DOHH2 (cell line): ENCODE data around the gene ITPR2.

ENCODE experiments used
- H3F3A ChIP-seq: fragments of 200-600 bp; sonication (generic), shearing (Covaris generic); 2 replicates; pipeline ENCODE4 v1.6.0; 2016; ENCODE audit warnings: antibody characterized with exemption, mild to moderate bottlenecking; ENCODE audit not compliant: control insufficient read depth, insufficient read depth
- H3K27ac ChIP-seq: fragments of 200-600 bp; sonication (generic); 2 replicates; pipeline ENCODE4 v1.5.1; 2014; ENCODE audit warnings: low read depth, mild to moderate bottlenecking, low read length, moderate library complexity
- H3K27me3 ChIP-seq: fragments of 200-600 bp; sonication (generic); 2 replicates; pipeline ENCODE4 v1.6.1; 2014; ENCODE audit warnings: mild to moderate bottlenecking, low read length, mixed read lengths; ENCODE audit not compliant: control insufficient read depth
- H3K36me3 ChIP-seq: fragments of 200-600 bp; sonication (generic); 2 replicates; pipeline ENCODE4 v1.6.1; 2014; ENCODE audit warnings: mild to moderate bottlenecking, low read length, moderate library complexity, mixed read lengths; ENCODE audit not compliant: control insufficient read depth
- H3K4me1 ChIP-seq: fragments of 200-600 bp; sonication (generic); 2 replicates; pipeline ENCODE4 v1.6.1; 2014; ENCODE audit warnings: mild to moderate bottlenecking, low read length, mixed read lengths; ENCODE audit not compliant: control insufficient read depth
- H3K4me2 ChIP-seq: fragments of 200-600 bp; sonication (generic); 2 replicates; pipeline ENCODE4 v1.6.0; 2014; ENCODE audit warnings: mild to moderate bottlenecking, low read length, moderate library complexity
- H3K4me3 ChIP-seq: fragments of 200-600 bp; sonication (generic); 2 replicates; pipeline ENCODE4 v1.5.1; 2014; ENCODE audit warnings: mild to moderate bottlenecking, low read length, mixed read lengths
- H3K79me2 ChIP-seq: fragments of 200-600 bp; sonication (generic); 2 replicates; pipeline ENCODE4 v1.6.1; 2014; ENCODE audit warnings: mild to moderate bottlenecking, low read length, mixed read lengths; ENCODE audit not compliant: control insufficient read depth
- H3K9me2 ChIP-seq: fragments of 200-600 bp; sonication (generic); replicated peaks from 2 replicates; pipeline ENCODE4 v1.6.1; 2014; ENCODE audit warnings: mild to moderate bottlenecking, low read length, mixed read lengths; ENCODE audit not compliant: control insufficient read depth
- H3K9me3 ChIP-seq: fragments of 200-600 bp; sonication (generic); 2 replicates; pipeline ENCODE4 v1.6.1; 2014; ENCODE audit warnings: antibody characterized with exemption, low read length, mixed read lengths; ENCODE audit not compliant: control insufficient read depth, insufficient read depth
- H4K20me1 ChIP-seq: fragments of 200-600 bp; sonication (generic); 2 replicates; pipeline ENCODE4 v1.6.0; 2014; ENCODE audit warnings: low read depth, mild to moderate bottlenecking, antibody characterized with exemption, low read length, moderate library complexity; ENCODE audit not compliant: control insufficient read depth, insufficient read depth
- CTCF ChIP-seq: fragments of 200-600 bp; sonication (generic); IDR thresholded peaks from one replicate; pipeline ENCODE4 v1.5.1; 2014; ENCODE audit warnings: antibody characterized with exemption, mild to moderate bottlenecking, low read depth, low read length; ENCODE audit not compliant: poor library complexity, severe bottlenecking
- EZH2phosphoT487 ChIP-seq: fragments of 200-600 bp; sonication (generic); IDR thresholded peaks from 2 replicates; pipeline ENCODE4 v1.6.1; 2017; ENCODE audit warnings: borderline replicate concordance, mild to moderate bottlenecking, antibody characterized with exemption, low read length, moderate library complexity, mixed read lengths

Gene ITPR2

GRCh38 chr12:26595806-26596205 is 237.2 kb downstream of the ITPR2 start:
- no peak overlapping the region for H3K4me3 ChIP-seq
- H3K9me2 ChIP-seq: no peaks in the 10 kb centered on the region
- H3K4me1 ChIP-seq: no peaks in the 10 kb centered on the region
- TF ChIP-seq EZH2phosphoT487 (no peak), CTCF (no peak)
- H3K27ac ChIP-seq: no peak overlapping the region
- no peaks in the 10 kb centered on the region for H3K27me3 ChIP-seq
- H3K36me3 ChIP-seq: peaks cover 43% of the 10 kb centered on the region
- H3K4me2 ChIP-seq: no peak overlapping the region
- no peaks in the 10 kb centered on the region for H3K79me2 ChIP-seq
- no peaks in the 10 kb centered on the region for H3F3A ChIP-seq
- H4K20me1 ChIP-seq: no peaks in the 10 kb centered on the region
- no peaks in the 10 kb centered on the region for H3K9me3 ChIP-seq

GRCh38 chr12:26580619-26581018 is 252.4 kb downstream of the ITPR2 start:
- no peaks in the 10 kb centered on the region for H3K79me2 ChIP-seq
- no peak for TF ChIP-seq CTCF
- TF ChIP-seq EZH2phosphoT487: no peak
- H3K9me2 ChIP-seq: no peaks in the 10 kb centered on the region
- H3K4me2 ChIP-seq: no peak overlapping the region
- no peak overlapping the region for H3K4me3 ChIP-seq
- H3K9me3 ChIP-seq: no peaks in the 10 kb centered on the region
- H3F3A ChIP-seq: 0 out of 2 replicates have a peak, but pooled peaks cover 2% of the 10 kb centered on the region
- no peaks in the 10 kb centered on the region for H3K27me3 ChIP-seq
- peaks cover 4% of the 10 kb centered on the region; the same call in 1 of the 2 replicates for H3K36me3 ChIP-seq
- no peak overlapping the region for H3K27ac ChIP-seq
- no peaks in the 10 kb centered on the region for H4K20me1 ChIP-seq
- peaks cover 6% of the 10 kb centered on the region for H3K4me1 ChIP-seq

- Histone ChIP-seq H3K4me1 (peaks cover 14% of the 10 kb centered on the region), H3K36me3 (peaks cover 4% of the 10 kb centered on the region; the same call in 1 of the 2 replicates), H3K4me3 (no peak overlapping the region), H3K27me3 (no peaks in the 10 kb centered on the region), H3K4me2 (no peak overlapping the region), H3K9me3 (no peaks in the 10 kb centered on the region), H4K20me1 (no peaks in the 10 kb centered on the region), H3F3A (0 out of 2 replicates have a peak, but pooled peaks cover 2% of the 10 kb centered on the region), H3K27ac (no peak overlapping the region), H3K79me2 (no peaks in the 10 kb centered on the region), H3K9me2 (no peaks in the 10 kb centered on the region)
- TF ChIP-seq EZH2phosphoT487 (no peak), CTCF (no peak)
Observed at GRCh38 chr12:26576266-26576665, 256.7 kb downstream of the ITPR2 start.
